GM12801 (cell line): Measurements from ENCODE around the gene AUTS2.

Experiments
- CTCF ChIP-seq: IDR thresholded peaks from one replicate; pipeline ENCODE4 v1.5.1; 2011; ENCODE audit warnings: control low read depth; ENCODE audit not compliant: insufficient read length; ENCODE audit errors: extremely low read depth

Gene AUTS2

GRCh38 chr7:69699931-69700330, 101.7 kb downstream of the AUTS2 start:
- TF ChIP-seq CTCF: no peak

- TF ChIP-seq CTCF: no peak
Observed at GRCh38 chr7:69700331-69700730, 102.1 kb downstream of the AUTS2 start.

- TF ChIP-seq CTCF: no peak
Observed at GRCh38 chr7:69701288-69701687, 103.0 kb downstream of the AUTS2 start.

GRCh38 chr7:69702357-69702756, 104.1 kb downstream of the AUTS2 start:
- TF ChIP-seq CTCF: no peak

GRCh38 chr7:69703099-69703498, 104.8 kb downstream of the AUTS2 start:
- TF ChIP-seq CTCF: no peak

GRCh38 chr7:69706070-69706469, 107.8 kb downstream of the AUTS2 start:
- TF ChIP-seq CTCF: no peak

GRCh38 chr7:69708857-69709256, 110.6 kb downstream of the AUTS2 start:
- no peak for TF ChIP-seq CTCF
